Activated naive CD8-positive, alpha-beta T cell treated with anti-CD3 and anti-CD28 coated beads, Interleukin-2, amount 50 U/mL, for 16 hours (primary cell): Measurements from ENCODE around the gene DYRK1A.

ENCODE experiments used
- DNase-seq: peaks from one replicate; pipeline ENCODE4 v3.0.0-alpha.2; 2020; ENCODE audit warnings: low read depth, low spot score

The DYRK1A gene

DNA sequence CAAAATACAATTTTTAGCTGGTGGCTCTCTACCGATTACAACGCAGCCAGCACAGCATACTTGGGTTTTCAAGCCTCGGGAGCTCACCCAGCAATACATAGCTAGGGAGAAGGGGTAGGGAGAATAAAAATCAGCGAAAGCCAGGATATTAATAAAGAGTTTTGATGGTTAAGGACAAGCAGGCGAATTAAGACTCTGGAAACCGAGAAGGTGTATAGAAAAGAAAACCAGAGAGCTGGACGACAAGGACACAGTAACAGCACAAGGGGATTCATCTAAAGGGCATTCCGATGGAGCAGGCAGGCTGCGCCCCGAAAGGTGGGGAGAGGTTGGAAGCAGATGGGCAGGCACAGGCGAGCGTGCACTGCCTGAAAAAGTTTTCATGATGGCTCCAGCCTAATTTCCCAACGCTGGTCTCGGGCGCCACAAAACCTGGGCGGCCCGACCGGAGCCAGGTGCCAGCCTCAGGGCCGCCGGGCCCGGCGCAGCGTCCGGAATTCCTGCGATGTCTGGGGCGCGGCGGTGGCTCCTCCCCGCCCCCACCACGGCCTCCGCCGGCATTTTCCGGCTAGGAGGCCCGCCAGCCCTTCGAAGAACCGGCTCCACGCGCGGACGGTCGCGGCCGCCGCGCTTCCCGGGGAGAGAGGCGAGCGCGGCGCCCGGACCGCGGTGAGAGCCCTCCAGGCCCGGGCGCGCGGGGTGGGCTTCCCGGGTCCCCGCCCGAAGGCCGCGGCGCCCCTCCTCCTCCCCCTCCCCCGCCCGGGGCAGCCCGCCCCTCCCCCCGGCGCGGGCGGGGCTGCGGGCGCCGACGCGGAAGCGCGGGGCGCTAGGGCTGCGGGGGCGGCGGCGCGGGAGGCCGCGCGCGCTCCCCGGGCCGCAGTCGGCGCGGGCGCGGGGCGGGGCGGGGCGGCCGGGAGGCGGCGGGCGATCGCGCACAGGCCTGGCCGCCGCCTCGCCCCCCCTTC lies 774 bp upstream of the DYRK1A start:
- no peak for DNase-seq

DNA sequence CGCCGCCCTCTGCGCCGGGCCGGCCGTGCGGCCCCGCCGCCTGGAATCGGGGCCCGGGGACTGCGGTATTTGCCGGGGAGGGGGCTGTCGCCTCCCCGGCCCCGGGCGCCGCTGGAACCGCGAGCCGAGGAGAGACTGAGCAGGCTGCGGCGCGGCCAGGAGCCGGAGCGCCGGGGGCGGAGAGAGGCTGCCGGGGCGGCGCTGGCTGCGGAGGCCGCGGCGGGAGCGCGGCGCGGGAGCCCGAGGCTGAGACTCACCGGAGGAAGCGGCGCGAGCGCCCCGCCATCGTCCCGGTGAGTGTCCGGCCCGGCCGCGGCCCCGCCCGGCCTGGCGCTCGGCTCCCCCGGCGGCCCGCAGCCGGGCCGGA lies 746 bp downstream of the DYRK1A start:
- DNase-seq = no peak

GRCh38 chr21:37367703-37368540 lies 1.3 kb downstream of the DYRK1A start:
- no peak for DNase-seq

- no peak for DNase-seq
Measured at GRCh38 chr21:37368541-37369279, 2.1 kb downstream of the DYRK1A start.

- DNase-seq = no peak
Measured at GRCh38 chr21:37369307-37369854, 2.8 kb downstream of the DYRK1A start.

GRCh38 chr21:37370152-37371040 lies 3.8 kb downstream of the DYRK1A start:
- DNase-seq = no peak

DNA sequence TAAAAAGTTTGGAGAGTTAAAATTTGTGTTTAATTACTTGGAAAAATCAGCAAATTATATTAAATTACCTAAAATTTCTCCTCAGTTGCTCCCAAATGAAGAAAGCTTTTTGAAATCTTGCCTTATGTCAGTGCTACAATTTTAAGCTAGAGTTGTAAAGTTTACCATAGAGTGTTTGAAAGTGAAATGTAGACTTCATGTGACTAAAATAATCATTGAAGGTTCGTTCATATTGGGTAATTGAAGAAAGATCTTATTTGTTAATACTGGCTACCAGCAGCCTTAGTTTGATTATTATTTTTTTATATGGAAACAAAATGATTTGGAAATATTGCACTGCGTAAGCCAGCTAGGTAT lies 4.4 kb downstream of the DYRK1A start:
- DNase-seq = no peak

- DNase-seq = no peak
Measured at GRCh38 chr21:37372127-37372731, 5.7 kb downstream of the DYRK1A start.

GRCh38 chr21:37372951-37373350 lies 6.4 kb downstream of the DYRK1A start:
- DNase-seq = no peak

DNA sequence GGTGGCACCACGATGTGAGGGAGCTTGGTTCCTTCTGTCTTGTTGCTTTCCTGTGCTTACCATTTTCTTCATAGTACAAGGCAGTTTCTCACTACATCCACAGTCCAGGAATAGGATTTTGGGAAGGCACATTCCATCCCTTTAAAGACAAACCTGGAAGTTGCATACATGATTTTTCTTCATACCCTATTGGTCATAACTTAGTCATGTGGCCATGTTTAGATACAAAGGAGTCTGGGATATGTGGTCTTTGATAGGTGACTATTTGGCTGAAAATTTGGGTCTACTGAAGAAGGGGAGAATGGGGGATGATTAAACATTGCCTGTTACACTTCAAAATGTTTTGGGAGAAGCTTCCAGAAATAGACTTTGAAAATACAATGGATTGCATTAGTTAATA lies 7.0 kb downstream of the DYRK1A start:
- no peak for DNase-seq

DNA sequence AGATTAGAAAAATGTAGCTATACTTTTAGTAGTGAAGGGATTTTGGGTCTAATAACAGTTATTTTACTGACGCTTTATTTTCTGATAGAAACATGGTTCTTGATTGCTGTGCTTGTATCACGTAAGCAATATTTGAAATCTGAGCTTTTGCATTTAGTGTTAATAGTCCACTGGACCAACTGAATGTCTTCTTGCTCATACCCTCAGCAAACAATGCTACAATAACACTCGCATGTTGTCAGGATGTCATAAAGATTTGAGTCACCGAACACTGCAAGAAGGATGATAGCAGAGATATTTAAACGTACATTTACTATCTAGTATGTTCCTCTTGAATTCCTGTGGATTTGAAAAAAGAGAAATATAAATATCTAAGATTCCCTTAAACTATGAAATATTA lies 7.5 kb downstream of the DYRK1A start:
- no peak for DNase-seq

DNA sequence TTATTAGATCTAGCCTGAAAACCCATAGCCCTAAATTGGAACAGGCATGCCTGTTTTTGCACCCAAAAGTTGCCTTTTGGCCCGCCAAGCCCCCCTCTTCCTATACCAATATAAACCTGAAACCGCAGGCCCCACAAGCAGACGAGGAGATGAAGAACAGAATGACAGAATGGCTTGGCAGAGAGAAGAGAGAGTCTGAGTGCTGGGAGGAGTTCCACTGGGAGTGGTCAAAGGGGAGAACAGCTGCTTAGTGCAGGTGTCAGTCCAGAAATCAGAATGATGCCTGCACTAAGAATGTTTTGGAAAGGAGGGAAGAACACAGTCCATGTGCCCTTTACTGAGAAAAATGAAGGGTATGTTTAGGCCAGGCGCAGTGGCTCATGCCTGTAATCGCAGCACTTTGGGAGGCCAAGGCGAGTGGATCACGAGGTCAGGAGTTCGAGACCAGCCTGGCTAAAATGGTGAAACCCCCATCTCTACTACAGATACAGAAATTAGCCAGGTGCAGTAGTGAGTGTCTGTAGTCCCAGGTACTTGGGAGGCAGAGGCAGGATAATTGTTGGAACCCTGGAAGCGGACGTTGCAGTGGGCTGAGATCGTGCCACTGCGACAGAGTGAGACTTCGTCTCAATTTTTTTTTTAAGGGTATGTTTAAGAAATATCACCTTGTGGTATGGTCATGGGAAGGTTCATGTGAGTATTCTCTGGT lies 9.4 kb downstream of the DYRK1A start:
- DNase-seq = no peak

GRCh38 chr21:37378700-37379139 lies 12.1 kb downstream of the DYRK1A start:
- DNase-seq = no peak

DNA sequence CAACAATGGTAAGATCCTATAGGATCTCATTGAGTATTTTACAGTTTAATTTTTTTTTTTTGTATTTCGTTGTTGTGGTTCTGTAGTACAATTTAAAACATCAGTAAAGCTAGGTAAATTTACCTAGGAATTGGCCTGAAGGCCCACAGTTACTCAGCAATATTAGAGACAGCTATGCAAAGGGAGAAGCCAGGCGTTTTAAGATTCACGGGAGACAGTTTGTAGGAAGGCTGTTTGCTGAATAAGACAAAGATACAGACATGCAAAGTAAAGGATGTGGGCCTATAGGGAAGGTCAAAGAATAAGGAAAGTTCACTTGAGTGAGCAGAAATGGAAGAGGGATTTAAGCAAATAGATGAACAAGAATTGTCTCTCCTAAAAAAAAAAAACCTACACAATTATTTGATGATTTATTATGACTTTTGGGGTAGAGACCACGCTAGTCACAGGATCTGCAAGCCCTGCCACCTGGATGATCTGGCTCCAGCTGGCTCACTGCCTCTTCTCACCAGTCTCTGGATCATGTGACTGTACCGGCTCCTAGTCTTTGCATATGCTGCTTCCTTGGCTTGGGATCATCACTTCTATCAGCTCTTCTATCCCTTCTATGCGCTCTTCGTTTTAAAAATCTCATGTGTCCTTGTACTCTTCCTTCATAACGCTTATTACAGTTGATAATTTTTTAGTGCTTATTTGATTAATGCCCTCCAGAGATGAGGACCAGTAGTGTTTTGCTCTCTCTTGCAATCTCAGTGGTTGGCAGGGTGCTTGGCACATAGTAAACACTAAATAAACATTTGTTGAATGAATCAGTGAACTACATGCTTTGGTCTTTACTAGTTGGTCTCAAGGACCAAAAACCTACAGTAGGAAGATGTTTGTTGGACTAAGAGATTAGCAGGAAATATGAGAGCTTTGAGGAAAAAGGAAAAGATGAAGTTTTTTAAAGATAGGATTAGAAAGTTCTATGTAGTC lies 14.1 kb downstream of the DYRK1A start:
- DNase-seq = no peak

DNA sequence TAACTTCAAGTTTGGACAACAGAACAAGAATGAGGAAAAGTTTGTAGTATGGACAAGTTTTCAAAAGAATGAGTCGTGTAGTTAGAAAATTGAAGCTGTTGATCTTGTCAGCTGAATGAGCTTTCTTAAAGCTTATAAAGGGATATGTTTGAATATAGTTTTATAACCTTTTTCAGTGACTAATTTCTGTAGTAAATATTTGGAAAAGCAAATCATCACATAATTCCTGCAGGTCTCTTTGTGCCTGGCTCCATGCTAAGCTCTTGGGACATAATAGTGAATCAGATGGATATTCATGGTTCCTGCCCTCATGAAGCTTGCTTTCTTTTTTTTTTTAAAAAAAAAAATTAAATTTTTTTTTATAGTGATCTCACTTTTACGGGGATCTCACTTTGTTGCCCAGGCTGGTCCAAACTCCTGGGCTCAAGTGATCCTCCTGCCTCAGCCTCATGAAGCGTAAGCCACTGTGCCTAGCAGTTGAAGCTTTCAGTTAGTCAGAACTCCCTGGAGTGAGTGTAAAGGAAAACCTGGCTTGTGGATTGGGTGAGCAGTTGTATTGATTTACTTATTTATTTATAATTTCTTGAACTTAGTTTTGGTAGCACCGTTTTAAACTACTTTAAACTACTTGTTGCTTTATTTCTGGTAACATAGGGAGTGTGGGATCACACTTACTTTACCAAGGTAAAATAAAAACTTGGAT lies 15.5 kb downstream of the DYRK1A start:
- no peak for DNase-seq

GRCh38 chr21:37383086-37383485 lies 16.5 kb downstream of the DYRK1A start:
- DNase-seq = no peak

DNA sequence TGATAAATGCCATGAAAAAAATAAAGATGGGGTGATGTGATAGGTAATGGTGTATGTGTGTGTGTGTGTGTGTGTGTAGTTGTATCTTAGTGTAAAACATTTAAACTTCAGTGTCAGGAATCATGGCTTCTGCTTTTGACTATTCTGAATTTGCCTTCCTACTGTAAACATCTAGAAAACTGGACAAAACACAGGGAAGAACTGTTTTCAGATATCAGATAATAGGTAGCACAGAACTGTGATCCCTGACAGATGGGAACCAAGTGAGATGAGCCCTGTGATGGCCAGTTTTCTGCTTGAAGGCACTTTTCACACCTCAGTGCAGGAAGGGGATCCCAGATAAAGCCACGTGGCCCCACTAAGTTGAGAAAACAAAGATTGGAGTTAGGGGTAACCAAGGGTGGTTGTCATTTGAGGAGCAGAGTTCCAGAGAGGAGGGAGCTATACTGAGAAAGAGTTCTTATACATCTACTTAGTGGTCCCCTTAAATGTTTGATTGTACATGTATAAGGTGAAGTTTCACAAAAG lies 17.3 kb downstream of the DYRK1A start:
- DNase-seq = no peak

- DNase-seq = no peak
Measured at GRCh38 chr21:37384416-37384815, 17.8 kb downstream of the DYRK1A start.
